LNCaP clone FGC (cell line): ENCODE data around the gene DDX1.
"Not testable (repeated sequence)": the region's sequence is repeated elsewhere in the genome, so short reads cannot be mapped to it uniquely, and the experiment has no call there.

Experiments
- DNase-seq: peaks from one replicate; pipeline ENCODE4 v3.0.0-alpha.2; 2011; ENCODE audit warnings: low read depth
- H3K4me3 ChIP-seq: 2 replicates; pipeline ENCODE4 v1.5.1; 2011; ENCODE audit warnings: mild to moderate bottlenecking, low read depth, low read length, control low read depth
- TF ChIP-seq, protein P1 (sequence below): IDR thresholded peaks from 2 replicates; pipeline ENCODE4 v1.5.1; 2012; ENCODE audit warnings: mild to moderate bottlenecking; ENCODE audit not compliant: control insufficient read depth, insufficient read depth; ENCODE audit errors: extremely low read depth

DDX1 gene

DNA sequence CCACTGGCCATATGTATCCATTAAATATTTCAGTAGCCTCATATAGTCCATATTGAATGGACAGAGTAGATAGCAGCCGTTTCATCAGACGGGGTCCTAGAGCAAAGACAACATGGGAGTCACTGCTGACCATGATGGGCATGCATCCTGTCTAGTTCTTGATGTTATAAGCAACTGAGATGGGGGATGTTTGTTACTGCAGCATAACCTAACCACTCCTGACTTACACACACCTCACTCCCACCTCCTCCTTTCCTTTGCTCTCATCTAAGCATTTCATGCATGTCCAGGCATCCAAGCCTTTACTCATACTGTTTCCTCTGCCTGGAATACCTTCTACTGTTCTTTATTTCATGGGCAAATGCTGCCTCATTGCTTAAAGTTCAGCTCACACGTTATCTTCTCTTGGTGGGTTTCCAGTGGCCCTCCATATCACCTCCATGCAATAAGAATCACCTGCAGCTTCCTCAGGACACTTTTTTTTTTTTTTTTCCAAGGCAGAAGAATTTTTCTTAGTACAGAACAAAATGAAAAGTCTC, 87.8 kb downstream of the DDX1 start:
- TF ChIP-seq, protein P1, sequence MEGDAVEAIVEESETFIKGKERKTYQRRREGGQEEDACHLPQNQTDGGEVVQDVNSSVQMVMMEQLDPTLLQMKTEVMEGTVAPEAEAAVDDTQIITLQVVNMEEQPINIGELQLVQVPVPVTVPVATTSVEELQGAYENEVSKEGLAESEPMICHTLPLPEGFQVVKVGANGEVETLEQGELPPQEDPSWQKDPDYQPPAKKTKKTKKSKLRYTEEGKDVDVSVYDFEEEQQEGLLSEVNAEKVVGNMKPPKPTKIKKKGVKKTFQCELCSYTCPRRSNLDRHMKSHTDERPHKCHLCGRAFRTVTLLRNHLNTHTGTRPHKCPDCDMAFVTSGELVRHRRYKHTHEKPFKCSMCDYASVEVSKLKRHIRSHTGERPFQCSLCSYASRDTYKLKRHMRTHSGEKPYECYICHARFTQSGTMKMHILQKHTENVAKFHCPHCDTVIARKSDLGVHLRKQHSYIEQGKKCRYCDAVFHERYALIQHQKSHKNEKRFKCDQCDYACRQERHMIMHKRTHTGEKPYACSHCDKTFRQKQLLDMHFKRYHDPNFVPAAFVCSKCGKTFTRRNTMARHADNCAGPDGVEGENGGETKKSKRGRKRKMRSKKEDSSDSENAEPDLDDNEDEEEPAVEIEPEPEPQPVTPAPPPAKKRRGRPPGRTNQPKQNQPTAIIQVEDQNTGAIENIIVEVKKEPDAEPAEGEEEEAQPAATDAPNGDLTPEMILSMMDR = no peak

DNA sequence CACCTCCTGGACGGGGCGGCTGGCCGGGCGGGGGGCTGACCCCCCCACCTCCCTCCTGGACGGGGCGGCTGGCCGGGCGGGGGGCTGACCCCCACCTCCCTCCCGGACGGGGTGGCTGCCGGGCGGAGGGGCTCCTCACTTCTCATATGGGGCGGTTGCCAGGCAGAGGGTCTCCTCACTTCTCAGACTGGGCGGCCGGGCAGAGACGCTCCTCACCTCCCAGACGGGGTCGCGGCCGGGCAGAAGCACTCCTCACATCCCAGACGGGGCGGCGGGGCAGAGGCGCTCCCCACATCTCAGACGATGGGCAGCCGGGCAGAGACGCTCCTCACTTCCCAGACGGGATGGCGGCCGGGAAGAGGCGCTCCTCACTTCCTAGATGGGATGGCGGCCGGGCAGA, 88.5 kb downstream of the DDX1 start:
- DNase-seq = not testable (repeated sequence)

More for the DNA sequence above, 87.8 kb downstream of the DDX1 start:
- no peak overlapping the region for H3K4me3 ChIP-seq
- DNase-seq = no peak

More for the DNA sequence above, 88.5 kb downstream of the DDX1 start:
- not testable (repeated sequence) for H3K4me3 ChIP-seq
